Neural crest cell (in vitro differentiated cells): ENCODE results near the gene CASP10. TPM values are rescaled to one million over a fixed set of nuclear protein-coding genes. Genes with fewer than 3 reads are reported as not detected.

ENCODE experiments used
- DNase-seq: peaks from one replicate; pipeline ENCODE4 v3.0.0; 2021; ENCODE audit warnings: low read depth, mixed read lengths, low spot score
- H3K27ac Mint-ChIP-seq: one replicate; pipeline ENCODE4 v1.8.0; 2021; ENCODE audit warnings: mild to moderate bottlenecking, mixed read lengths; ENCODE audit not compliant: unreplicated experiment
- H3K27me3 Mint-ChIP-seq: 2 replicates; pipeline ENCODE4 v1.8.0; 2021; ENCODE audit warnings: low read depth, mild to moderate bottlenecking, mixed read lengths
- H3K36me3 Mint-ChIP-seq: 2 replicates; pipeline ENCODE4 v1.8.0; 2021; ENCODE audit warnings: low read depth, mild to moderate bottlenecking, mixed read lengths
- H3K4me1 Mint-ChIP-seq: 2 replicates; pipeline ENCODE4 v1.8.0; 2021; ENCODE audit warnings: mixed read lengths
- H3K4me3 Mint-ChIP-seq: one replicate; pipeline ENCODE4 v1.8.0; 2021; ENCODE audit warnings: mild to moderate bottlenecking, mixed read lengths
- H3K9me3 Mint-ChIP-seq: 2 replicates; pipeline ENCODE4 v1.8.0; 2021; ENCODE audit warnings: mixed read lengths
- CTCF ChIP-seq: fragments of 200-600 bp; sonication (generic); conservative IDR thresholded peaks from 2 replicates; pipeline ENCODE4 v1.5.0; 2021; ENCODE audit warnings: antibody characterized with exemption, mild to moderate bottlenecking
- total RNA-seq: library from RNA; stranded (reverse); gene quantifications from 2 replicates; pipeline ENCODE4 v1.2.1, GENCODE V29; 2021

Gene CASP10
- total RNA-seq, 1 donor from 2014 or later, result not detected

- H3K36me3 Mint-ChIP-seq, result no peaks in the 10 kb centered on the region
- no peak for TF ChIP-seq CTCF
- no peak overlapping the region for H3K27ac Mint-ChIP-seq
- H3K27me3 Mint-ChIP-seq, result peaks cover 14% of the 10 kb centered on the region
- H3K9me3 Mint-ChIP-seq, result no peaks in the 10 kb centered on the region
- no peak overlapping the region for H3K4me3 Mint-ChIP-seq
- H3K4me1 Mint-ChIP-seq, result no peaks in the 10 kb centered on the region
- no peak for DNase-seq
Observed at GRCh38 chr2:201228271-201228911, 45.5 kb downstream of the CASP10 start.

- Mint-ChIP-seq H3K36me3 (no peaks in the 10 kb centered on the region), H3K27ac (no peak overlapping the region), H3K27me3 (peaks cover 14% of the 10 kb centered on the region), H3K4me3 (no peak overlapping the region), H3K4me1 (no peaks in the 10 kb centered on the region), H3K9me3 (no peaks in the 10 kb centered on the region)
- no peak for TF ChIP-seq CTCF
- DNase-seq, result no peak
Observed at GRCh38 chr2:201228912-201229290, 46.0 kb downstream of the CASP10 start.

GRCh38 chr2:201231781-201232466 lies 49.0 kb downstream of the CASP10 start:
- no peak overlapping the region for H3K4me3 Mint-ChIP-seq
- no peak overlapping the region for H3K27ac Mint-ChIP-seq
- peak; percentile 78 for DNase-seq
- H3K9me3 Mint-ChIP-seq, result no peaks in the 10 kb centered on the region
- H3K36me3 Mint-ChIP-seq, result no peaks in the 10 kb centered on the region
- peak; percentile 87 for TF ChIP-seq CTCF
- H3K4me1 Mint-ChIP-seq, result peaks cover 8% of the 10 kb centered on the region
- H3K27me3 Mint-ChIP-seq, result peaks cover 3% of the 10 kb centered on the region

GRCh38 chr2:201232467-201232815 lies 49.5 kb downstream of the CASP10 start:
- Mint-ChIP-seq H3K4me1 (peaks cover 8% of the 10 kb centered on the region), H3K36me3 (no peaks in the 10 kb centered on the region), H3K27ac (no peak overlapping the region), H3K27me3 (no peaks in the 10 kb centered on the region), H3K4me3 (no peak overlapping the region), H3K9me3 (no peaks in the 10 kb centered on the region)
- no peak for DNase-seq
- TF ChIP-seq CTCF, result no peak

- Mint-ChIP-seq H3K4me3 (no peak overlapping the region), H3K27ac (no peak overlapping the region), H3K9me3 (no peaks in the 10 kb centered on the region), H3K36me3 (no peaks in the 10 kb centered on the region), H3K27me3 (no peaks in the 10 kb centered on the region), H3K4me1 (peaks cover 8% of the 10 kb centered on the region)
- no peak for DNase-seq
- no peak for TF ChIP-seq CTCF
Observed at GRCh38 chr2:201233192-201233811, 50.4 kb downstream of the CASP10 start.
